Measurements from ENCODE around the gene SORCS3.

The SORCS3 gene

GRCh38 chr10:105145711-105146110, 504.6 kb downstream of the SORCS3 start:
- no peaks in the 10 kb centered on the region for H3K36me3 ChIP-seq (ENCODE audit: insufficient read depth, low read length)
- H3K9me3 ChIP-seq (ENCODE audit: insufficient read depth, low read depth, low read length): no peaks in the 10 kb centered on the region
- H3K9me2 ChIP-seq (replicated peaks; ENCODE audit: low read depth, low read length): no peaks in the 10 kb centered on the region
- H3K4me2 ChIP-seq (ENCODE audit: low read depth, low read length, poor library complexity, severe bottlenecking): no peak overlapping the region
- no peak overlapping the region for H2AFZ ChIP-seq (ENCODE audit: low read length)
- H3K9ac ChIP-seq (ENCODE audit: low read depth, low read length, poor library complexity, severe bottlenecking): no peak overlapping the region
- H3K27me3 ChIP-seq (ENCODE audit: insufficient read depth, low read length, poor library complexity, severe bottlenecking): no peaks in the 10 kb centered on the region
- H3K79me2 ChIP-seq (ENCODE audit: insufficient read depth, low read length): no peaks in the 10 kb centered on the region
- no peak for TF ChIP-seq EZH2phosphoT487 (IDR thresholded peaks at IDR 0.05; ENCODE audit: borderline replicate concordance)
- no peak for TF ChIP-seq CTCF (conservative IDR thresholded peaks at IDR 0.05; ENCODE audit: low read length)
- H3K4me1 ChIP-seq (ENCODE audit: insufficient read depth, low read length, poor library complexity, severe bottlenecking): no peaks in the 10 kb centered on the region
- no peaks in the 10 kb centered on the region for H3F3A ChIP-seq (ENCODE audit: low read depth)
- no peaks in the 10 kb centered on the region for H4K20me1 ChIP-seq (ENCODE audit: insufficient read depth, low read length, poor library complexity, severe bottlenecking)
- no peak overlapping the region for H3K4me3 ChIP-seq (ENCODE audit: low read length, poor library complexity, severe bottlenecking)

- H3K4me3 ChIP-seq (ENCODE audit: low read length, poor library complexity, severe bottlenecking): no peak overlapping the region
Measured at GRCh38 chr10:105146436-105146835, 505.3 kb downstream of the SORCS3 start.

GRCh38 chr10:105148456-105148855, 507.4 kb downstream of the SORCS3 start:
- Histone ChIP-seq H3K79me2 (ENCODE audit: insufficient read depth, low read length) (no peaks in the 10 kb centered on the region), H3K9me3 (ENCODE audit: insufficient read depth, low read depth, low read length) (no peaks in the 10 kb centered on the region), H3K27me3 (ENCODE audit: insufficient read depth, low read length, poor library complexity, severe bottlenecking) (no peaks in the 10 kb centered on the region)

More at GRCh38 chr10:105146436-105146835, 505.3 kb downstream of the SORCS3 start:
- Histone ChIP-seq H3F3A (ENCODE audit: low read depth) (no peaks in the 10 kb centered on the region), H3K4me1 (ENCODE audit: insufficient read depth, low read length, poor library complexity, severe bottlenecking) (no peaks in the 10 kb centered on the region), H3K36me3 (ENCODE audit: insufficient read depth, low read length) (no peaks in the 10 kb centered on the region), H3K27me3 (ENCODE audit: insufficient read depth, low read length, poor library complexity, severe bottlenecking) (no peaks in the 10 kb centered on the region), H3K4me2 (ENCODE audit: low read depth, low read length, poor library complexity, severe bottlenecking) (no peak overlapping the region), H3K9ac (ENCODE audit: low read depth, low read length, poor library complexity, severe bottlenecking) (no peak overlapping the region), H3K9me3 (ENCODE audit: insufficient read depth, low read depth, low read length) (no peaks in the 10 kb centered on the region), H2AFZ (ENCODE audit: low read length) (no peak overlapping the region), H3K9me2 (replicated peaks; ENCODE audit: low read depth, low read length) (no peaks in the 10 kb centered on the region), H3K79me2 (ENCODE audit: insufficient read depth, low read length) (no peaks in the 10 kb centered on the region), H4K20me1 (ENCODE audit: insufficient read depth, low read length, poor library complexity, severe bottlenecking) (no peaks in the 10 kb centered on the region)
- TF ChIP-seq CTCF (conservative IDR thresholded peaks at IDR 0.05; ENCODE audit: low read length) (no peak), EZH2phosphoT487 (IDR thresholded peaks at IDR 0.05; ENCODE audit: borderline replicate concordance) (no peak)

More at GRCh38 chr10:105148456-105148855, 507.4 kb downstream of the SORCS3 start:
- Histone ChIP-seq H3F3A (ENCODE audit: low read depth) (no peaks in the 10 kb centered on the region), H3K9me2 (replicated peaks; ENCODE audit: low read depth, low read length) (no peaks in the 10 kb centered on the region), H2AFZ (ENCODE audit: low read length) (no peak overlapping the region), H3K4me2 (ENCODE audit: low read depth, low read length, poor library complexity, severe bottlenecking) (no peak overlapping the region), H3K4me1 (ENCODE audit: insufficient read depth, low read length, poor library complexity, severe bottlenecking) (no peaks in the 10 kb centered on the region), H3K36me3 (ENCODE audit: insufficient read depth, low read length) (no peaks in the 10 kb centered on the region), H3K9ac (ENCODE audit: low read depth, low read length, poor library complexity, severe bottlenecking) (no peak overlapping the region), H3K4me3 (ENCODE audit: low read length, poor library complexity, severe bottlenecking) (no peak overlapping the region), H4K20me1 (ENCODE audit: insufficient read depth, low read length, poor library complexity, severe bottlenecking) (no peaks in the 10 kb centered on the region)
- no peak for TF ChIP-seq EZH2phosphoT487 (IDR thresholded peaks at IDR 0.05; ENCODE audit: borderline replicate concordance)
- no peak for TF ChIP-seq CTCF (conservative IDR thresholded peaks at IDR 0.05; ENCODE audit: low read length)

All from Loucy (cell line).